ENCODE measurements around the gene KLHL30.

DNA sequence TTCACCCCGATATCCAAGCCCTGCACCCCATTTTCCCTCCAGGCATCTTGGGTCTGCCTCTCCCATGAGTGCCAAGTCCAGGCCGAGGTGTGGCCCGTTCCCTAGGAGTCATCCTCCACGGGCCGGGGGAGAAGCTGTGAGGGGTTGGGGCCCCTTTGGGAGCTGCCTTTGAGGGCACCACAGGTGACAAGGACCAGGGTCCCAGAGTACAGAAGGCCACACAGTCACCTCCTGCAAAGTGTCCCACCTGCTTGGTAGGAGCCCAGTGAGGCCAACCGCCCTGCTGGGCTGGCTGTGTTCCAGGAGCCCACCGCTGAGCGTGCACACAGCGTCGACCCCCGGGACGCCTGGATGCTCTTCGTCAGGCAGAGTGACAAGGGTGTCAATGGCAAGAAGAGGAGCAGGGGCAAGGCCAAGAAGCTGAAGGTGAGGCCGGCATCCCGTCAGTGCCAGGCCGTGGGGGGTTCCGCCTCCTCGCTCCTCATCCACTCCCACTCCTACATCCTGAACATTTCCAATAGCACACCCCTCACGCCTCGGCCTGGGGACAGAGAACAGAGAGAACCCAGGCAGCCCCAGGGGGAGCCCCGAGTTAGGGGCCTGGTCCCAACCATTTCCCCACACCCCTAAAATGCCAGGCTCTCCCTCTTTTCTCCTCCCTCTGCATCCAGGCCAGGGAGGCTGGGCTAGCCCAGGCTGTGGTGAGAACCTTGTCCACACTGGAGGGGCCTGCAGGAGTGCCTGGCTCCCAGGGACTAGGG, 23.0 kb downstream of the KLHL30 start:
- TF ChIP-seq ZBTB7A (IDR thresholded peaks at IDR 0.05; ENCODE audit: low read depth) (no peak), CEBPB (IDR thresholded peaks at IDR 0.05) (no peak), USF1 (IDR thresholded peaks at IDR 0.05) (no peak), MAX (IDR thresholded peaks at IDR 0.05) (no peak), TEAD4 (IDR thresholded peaks at IDR 0.05) (no peak), EP300 (IDR thresholded peaks at IDR 0.05; ENCODE audit: borderline replicate concordance) (no peak), EGR1 (IDR thresholded peaks at IDR 0.05) (no peak), YY1 (IDR thresholded peaks at IDR 0.05; ENCODE audit: low read depth) (no peak), FOXM1 (IDR thresholded peaks at IDR 0.05; ENCODE audit: borderline replicate concordance, low read depth) (no peak)
- TF ChIP-seq, protein P1, sequence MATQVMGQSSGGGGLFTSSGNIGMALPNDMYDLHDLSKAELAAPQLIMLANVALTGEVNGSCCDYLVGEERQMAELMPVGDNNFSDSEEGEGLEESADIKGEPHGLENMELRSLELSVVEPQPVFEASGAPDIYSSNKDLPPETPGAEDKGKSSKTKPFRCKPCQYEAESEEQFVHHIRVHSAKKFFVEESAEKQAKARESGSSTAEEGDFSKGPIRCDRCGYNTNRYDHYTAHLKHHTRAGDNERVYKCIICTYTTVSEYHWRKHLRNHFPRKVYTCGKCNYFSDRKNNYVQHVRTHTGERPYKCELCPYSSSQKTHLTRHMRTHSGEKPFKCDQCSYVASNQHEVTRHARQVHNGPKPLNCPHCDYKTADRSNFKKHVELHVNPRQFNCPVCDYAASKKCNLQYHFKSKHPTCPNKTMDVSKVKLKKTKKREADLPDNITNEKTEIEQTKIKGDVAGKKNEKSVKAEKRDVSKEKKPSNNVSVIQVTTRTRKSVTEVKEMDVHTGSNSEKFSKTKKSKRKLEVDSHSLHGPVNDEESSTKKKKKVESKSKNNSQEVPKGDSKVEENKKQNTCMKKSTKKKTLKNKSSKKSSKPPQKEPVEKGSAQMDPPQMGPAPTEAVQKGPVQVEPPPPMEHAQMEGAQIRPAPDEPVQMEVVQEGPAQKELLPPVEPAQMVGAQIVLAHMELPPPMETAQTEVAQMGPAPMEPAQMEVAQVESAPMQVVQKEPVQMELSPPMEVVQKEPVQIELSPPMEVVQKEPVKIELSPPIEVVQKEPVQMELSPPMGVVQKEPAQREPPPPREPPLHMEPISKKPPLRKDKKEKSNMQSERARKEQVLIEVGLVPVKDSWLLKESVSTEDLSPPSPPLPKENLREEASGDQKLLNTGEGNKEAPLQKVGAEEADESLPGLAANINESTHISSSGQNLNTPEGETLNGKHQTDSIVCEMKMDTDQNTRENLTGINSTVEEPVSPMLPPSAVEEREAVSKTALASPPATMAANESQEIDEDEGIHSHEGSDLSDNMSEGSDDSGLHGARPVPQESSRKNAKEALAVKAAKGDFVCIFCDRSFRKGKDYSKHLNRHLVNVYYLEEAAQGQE (IDR thresholded peaks at IDR 0.05; ENCODE audit: low read depth), result no peak

Data from Ishikawa (cell line).